GM18909 (cell line): ENCODE data around the gene SLC38A5.
"Not testable (repeated sequence)": the region's sequence is repeated elsewhere in the genome, so short reads cannot be mapped to it uniquely, and the experiment has no call there.

Experiments
- ATAC-seq: cut with Tn5 transposase; IDR thresholded peaks from one replicate; pipeline ENCODE4 v1.9.1; 2021; ENCODE audit warnings: mild to moderate bottlenecking; ENCODE audit not compliant: unreplicated experiment, poor library complexity

SLC38A5 gene

GRCh38 chrX:48471504-48471903, 1.4 kb upstream of the SLC38A5 start:
- ATAC-seq, result no peak

GRCh38 chrX:48470833-48471118, 716 bp upstream of the SLC38A5 start:
- ATAC-seq, result no peak

- peak; percentile 42 for ATAC-seq
Measured at GRCh38 chrX:48468693-48469691, 1.1 kb downstream of the SLC38A5 start.

DNA sequence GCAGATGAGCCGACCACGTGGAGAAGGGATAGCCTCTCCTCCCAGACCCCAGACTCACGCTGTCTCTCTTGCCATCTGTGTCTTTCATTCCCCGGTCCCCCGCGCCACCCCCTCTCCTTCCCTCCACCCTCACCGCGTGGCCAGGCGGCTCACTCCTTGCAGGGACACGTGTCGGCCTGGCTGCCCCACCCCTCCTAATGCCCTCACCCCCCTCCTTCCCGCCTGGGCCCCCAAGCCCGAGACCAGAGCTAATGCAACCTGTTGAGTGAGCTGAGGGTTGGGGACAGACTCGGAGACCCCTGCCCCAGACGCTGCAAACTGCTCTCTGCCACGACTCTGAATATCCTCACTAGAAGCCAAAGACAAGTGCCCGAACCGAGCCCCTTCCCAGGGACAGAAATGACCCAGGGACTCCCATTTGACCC, 1.8 kb downstream of the SLC38A5 start:
- ATAC-seq, result no peak

- ATAC-seq, result no peak
Measured at GRCh38 chrX:48467281-48467761, 2.7 kb downstream of the SLC38A5 start.

- no peak for ATAC-seq
Measured at GRCh38 chrX:48466696-48467095, 3.4 kb downstream of the SLC38A5 start.

DNA sequence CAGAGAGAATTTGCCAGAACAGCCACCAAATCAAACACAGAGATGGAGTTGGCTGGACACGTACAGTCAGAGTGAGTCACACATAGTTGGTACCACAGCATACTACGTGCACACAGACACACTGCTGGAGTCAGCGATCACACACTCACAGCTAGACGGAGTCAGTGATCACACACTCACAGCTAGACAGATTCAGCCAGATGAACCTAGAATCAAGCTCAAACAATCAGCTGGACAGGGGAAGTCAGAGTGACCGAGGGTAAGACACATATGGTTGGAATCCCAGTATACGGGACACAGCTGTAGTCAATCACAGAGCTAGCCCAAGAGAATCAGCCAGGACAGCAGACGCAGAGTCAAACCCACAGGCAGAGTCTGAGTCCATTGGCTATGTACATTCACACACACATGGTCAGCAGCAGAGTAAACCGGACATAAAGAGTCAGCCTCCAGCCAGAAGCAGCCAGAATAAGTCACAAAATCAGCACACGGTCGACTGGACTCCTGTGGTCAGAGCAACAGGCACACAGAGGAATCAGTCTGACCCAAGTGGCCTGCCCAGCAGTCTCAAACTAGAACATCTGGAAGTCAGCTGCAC, 4.6 kb downstream of the SLC38A5 start:
- no peak for ATAC-seq

GRCh38 chrX:48461830-48462229, 8.2 kb downstream of the SLC38A5 start:
- no peak for ATAC-seq

DNA sequence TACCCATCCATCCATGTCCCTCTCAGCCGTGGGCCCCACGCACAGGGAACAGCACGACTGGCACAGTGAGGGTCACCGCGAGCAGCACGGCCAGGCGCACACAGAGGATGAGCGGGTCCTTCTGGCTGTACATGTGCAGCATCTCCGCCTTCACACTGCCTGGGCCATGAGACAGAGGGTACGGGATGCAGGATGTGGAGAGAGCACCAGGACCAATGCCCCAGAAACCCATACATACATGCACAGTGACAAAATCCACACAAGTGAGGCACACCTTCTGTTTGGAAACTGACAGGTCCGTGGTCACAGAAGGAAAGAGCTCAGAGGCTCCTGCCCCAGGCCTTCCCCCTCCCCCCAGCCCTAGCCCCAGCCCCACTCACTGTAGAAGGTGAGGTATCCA, 9.5 kb downstream of the SLC38A5 start:
- ATAC-seq, result no peak

DNA sequence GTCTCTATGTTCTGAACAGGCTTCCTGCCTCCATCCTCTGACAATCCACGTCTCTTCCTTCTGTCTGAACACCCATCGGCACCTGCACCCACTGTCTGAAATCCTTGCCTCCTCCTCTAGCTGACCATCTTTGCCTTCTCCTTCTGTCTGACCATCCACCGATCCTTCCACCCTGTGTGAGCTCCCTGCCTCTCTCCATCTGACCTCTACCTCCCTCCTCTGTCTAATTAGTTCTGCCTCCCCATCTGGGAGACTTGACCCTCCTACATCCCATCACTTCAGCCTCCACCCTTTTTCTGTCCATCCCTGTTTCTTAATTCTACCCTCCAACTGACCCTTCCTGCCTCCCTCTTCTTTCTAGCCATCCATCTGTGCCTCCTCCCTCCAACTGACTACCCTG, 10.0 kb downstream of the SLC38A5 start:
- ATAC-seq, result no peak

GRCh38 chrX:48459483-48459882, 10.6 kb downstream of the SLC38A5 start:
- no peak for ATAC-seq

DNA sequence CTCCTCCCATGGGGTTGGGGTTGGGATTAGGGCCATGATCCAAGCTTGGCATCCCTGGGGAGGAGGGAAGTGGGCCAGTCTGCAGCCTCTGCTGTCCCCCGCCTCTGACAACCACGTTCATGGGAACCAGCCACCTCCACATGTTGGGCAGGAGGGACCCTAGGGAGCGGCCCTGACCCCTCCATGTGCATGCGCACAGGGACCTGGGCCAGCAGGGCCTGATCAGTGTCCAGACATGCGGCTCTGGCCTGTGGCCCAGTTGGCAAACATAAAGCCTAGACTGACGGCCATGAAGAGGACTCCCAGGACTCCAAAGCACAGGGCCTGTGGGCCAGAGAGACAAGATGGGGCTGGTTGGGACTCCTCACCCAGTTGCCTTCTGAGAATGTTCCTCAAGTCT, 11.3 kb downstream of the SLC38A5 start:
- ATAC-seq, result no peak

GRCh38 chrX:48456628-48457331, 13.3 kb downstream of the SLC38A5 start:
- no peak for ATAC-seq

- ATAC-seq, result no peak
Measured at GRCh38 chrX:48451708-48452107, 18.4 kb downstream of the SLC38A5 start.

DNA sequence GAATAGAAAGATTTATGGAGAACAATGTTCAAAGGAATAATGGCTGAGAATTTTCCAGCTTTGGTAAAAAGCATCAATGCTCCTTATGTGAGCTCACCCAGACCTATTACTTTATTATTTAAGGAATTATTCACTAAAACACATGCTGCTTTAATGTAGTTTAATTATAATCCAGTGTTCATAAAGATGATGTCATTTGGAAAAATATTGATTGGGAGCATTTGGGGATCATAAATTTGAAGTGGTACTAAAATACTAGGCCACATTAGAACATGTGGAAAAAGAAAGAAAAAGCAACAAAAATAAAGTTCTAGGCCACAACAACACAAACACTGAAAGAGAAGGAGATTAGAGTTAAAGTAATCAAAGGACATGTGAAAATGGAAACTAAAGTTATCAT, 20.0 kb downstream of the SLC38A5 start:
- ATAC-seq, result no peak

DNA sequence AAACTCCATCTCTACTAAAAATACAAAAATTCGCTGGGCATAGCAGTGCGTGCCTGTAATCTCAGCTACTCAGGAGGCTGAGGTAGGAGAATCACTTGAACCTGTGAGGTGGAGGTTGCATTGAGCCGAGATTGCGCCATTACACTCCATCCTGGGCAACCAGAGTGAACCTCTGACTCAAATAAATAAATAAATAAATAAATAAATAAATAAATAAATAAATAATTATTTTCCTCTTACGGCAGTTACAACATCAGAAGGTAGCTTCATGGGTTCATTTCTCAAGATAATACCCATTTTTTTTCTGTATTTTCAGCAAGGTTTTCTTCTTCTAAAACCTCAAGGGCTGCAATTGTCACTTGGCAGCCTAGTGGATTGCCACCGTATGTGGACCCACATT, 22.9 kb downstream of the SLC38A5 start:
- not testable (repeated sequence) for ATAC-seq

- ATAC-seq, result not testable (repeated sequence)
Measured at GRCh38 chrX:48433713-48434112, 36.3 kb downstream of the SLC38A5 start.

- not testable (repeated sequence) for ATAC-seq
Measured at GRCh38 chrX:48430166-48430565, 39.9 kb downstream of the SLC38A5 start.

GRCh38 chrX:48429606-48430005, 40.5 kb downstream of the SLC38A5 start:
- ATAC-seq, result not testable (repeated sequence)

DNA sequence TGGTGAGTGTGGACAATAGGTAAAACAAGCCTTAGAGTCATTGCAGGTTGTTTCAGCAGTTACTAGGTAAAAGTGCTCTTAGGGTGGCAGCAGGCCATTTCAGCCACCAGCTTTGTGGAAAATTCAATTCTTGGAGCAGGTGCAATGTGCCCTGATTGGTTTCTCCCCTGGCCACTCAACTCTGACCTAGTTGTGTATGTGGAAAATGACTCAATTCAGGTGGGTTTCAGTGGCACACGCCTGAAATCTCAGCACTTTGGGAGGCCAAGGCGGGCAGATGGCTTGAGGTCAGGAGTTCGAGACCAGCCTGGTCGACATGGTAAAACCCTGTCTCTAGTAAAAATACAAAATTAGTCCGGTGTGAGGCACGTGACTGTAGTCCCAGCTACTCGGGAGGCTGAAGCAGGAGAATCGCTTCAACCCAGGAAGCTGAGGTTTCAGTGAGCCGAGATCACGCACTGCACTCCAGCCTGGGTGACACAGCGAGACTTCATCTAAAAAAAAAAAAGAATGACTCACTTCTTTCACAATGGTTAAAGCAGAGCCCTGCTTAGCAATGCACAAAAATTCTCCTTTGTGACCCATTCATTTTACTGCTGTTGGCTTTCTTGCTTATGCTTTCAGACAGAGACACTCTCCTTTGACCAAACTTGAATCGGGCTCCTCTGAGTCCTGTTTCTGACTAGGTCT, 42.9 kb downstream of the SLC38A5 start:
- not testable (repeated sequence) for ATAC-seq
